GM18867 (cell line): ENCODE results near the gene FGF12.

ENCODE experiments used
- ATAC-seq: cut with Tn5 transposase; IDR thresholded peaks from one replicate; pipeline ENCODE4 v1.9.1; 2021; ENCODE audit warnings: mild to moderate bottlenecking, moderate library complexity; ENCODE audit not compliant: unreplicated experiment

The FGF12 gene

DNA sequence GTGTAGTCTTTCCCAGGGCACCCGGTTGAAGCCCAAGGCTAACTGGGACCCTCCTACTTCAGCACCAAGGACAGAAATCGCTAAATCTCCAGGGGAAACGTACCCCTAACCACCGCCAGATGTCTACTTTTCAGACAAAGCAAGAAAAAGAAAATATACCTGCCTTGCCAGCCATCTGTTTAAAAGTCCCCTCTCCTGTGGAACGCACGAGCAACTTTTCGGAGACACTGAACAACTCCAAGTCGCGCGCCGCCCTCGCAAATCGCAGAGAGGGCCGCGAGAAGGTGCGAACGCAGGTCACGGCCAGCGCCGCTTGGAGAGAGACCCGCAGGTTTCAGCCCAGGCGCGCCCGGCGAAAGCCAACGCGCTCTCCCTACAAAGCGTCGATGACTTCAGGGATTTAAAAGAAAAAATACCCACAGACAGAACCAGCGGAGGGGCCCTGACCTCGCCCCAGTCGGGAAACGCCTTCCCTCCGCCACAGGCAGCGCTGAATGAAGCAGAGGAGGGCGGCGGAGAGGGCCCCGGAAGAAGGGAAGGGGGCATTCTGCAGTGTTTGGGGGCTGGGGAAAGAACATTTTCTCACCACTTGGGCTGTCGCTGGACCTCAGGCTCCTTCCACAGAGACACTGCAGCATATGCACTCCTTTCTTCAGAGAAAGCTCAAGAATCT, 213.1 kb downstream of the FGF12 start:
- no peak for ATAC-seq

GRCh38 chr3:192505731-192506130, 221.6 kb downstream of the FGF12 start:
- ATAC-seq, result no peak

- ATAC-seq, result no peak
These were observed 225.9 kb downstream of the FGF12 start for GRCh38 chr3:192501401-192501800.

GRCh38 chr3:192496905-192497587, 230.3 kb downstream of the FGF12 start:
- no peak for ATAC-seq

GRCh38 chr3:192494174-192494573, 233.2 kb downstream of the FGF12 start:
- peak; percentile 80 for ATAC-seq

GRCh38 chr3:192490720-192491119, 236.6 kb downstream of the FGF12 start:
- no peak for ATAC-seq

DNA sequence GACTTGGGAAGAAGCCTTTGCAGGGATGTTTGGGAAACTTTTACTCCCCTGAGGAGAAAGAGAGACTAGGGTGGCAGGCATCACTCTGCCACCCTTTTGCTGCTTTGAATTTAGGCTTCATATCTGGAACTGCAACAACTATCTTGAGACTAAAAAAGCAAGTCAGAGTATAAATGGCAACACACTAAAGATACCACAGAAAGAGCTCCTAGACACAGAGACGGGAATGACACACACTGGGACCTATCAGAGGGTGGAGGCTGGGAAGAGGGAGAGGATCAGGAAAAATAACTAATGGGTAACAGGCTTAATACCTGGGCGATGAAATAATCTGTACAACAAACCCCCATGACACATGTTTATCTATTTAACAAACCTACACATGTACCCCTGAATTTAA, 237.8 kb downstream of the FGF12 start:
- no peak for ATAC-seq

GRCh38 chr3:192487033-192487432, 240.3 kb downstream of the FGF12 start:
- ATAC-seq, result no peak

DNA sequence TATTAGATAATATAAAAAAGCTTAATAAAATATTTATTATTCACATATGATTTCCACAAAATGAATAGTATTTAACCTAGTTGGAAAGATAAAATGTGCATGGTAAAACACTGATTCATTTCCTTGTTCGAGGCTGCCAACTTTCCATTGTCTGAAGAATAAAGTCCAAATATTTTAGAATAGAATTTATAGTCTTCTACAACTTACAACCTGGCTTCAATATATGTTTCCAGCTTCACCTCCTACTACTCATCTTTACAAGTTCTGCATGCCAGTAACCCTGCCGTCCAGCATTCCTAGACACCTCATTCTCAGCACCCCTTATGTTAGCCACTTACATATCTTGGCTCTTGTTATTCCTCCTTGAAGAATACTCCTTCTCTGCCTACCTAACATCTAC, 244.5 kb downstream of the FGF12 start:
- no peak for ATAC-seq

GRCh38 chr3:192482391-192482790, 244.9 kb downstream of the FGF12 start:
- ATAC-seq, result no peak

GRCh38 chr3:192481638-192482037, 245.7 kb downstream of the FGF12 start:
- ATAC-seq, result no peak

GRCh38 chr3:192467230-192468140, 259.9 kb downstream of the FGF12 start:
- ATAC-seq, result peak; percentile 93

- ATAC-seq, result no peak
These were observed 278.3 kb downstream of the FGF12 start for GRCh38 chr3:192449036-192449435.

DNA sequence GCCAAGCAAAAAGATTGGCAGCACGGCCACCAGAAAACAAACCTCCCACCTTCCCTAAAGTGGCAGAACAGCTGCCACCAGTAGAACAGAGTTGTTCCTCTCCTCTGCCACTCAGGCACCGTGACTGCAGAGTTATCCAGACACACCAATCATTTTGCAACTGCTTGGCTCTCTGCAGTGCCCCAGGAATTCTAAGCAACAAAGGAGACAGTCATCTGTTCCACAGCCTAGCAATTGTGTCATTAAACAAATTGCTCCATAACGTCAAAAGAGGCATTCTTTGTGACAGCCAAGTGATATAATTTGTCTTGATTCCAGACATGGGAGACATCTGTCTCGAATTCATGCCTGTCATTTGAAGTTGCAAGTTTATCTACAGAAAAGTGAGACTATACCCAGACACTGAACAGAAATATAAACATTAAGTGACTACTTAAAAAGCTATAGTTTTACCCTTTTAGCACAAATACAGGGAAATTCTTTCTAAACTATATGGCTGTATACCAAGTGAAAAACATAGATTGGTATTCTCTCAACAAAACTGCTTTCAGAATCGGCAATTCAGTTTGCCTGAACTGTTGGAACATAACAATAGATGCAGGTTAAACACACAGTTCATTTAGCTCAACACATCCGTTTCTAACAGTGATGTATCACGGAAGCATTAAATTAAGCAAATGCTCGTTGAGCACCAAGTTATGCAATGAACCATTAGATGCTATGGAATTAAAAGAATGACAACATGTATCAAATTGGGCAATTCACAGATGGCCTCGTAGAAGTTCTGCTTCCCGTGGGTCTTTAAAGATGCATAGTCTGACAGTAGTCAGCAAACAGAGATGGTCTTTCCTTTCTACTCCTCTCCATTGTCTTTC, 281.3 kb downstream of the FGF12 start:
- ATAC-seq, result no peak

DNA sequence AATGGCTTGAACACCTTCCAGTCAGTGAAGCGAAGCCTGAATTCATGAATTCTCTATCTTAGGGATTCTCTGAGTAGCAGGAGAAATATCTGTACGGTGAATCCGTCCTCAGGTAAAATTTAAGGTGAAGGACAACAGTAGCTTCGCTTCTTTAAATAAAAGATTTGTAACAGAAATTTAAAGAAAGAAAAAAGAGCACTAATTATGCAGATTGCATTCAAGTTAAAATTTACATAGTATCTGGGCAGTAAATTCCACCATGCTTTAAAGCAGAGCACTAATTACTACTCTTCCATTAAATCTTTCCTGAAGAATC, 282.6 kb downstream of the FGF12 start:
- ATAC-seq, result no peak

GRCh38 chr3:192444096-192444790, 283.1 kb downstream of the FGF12 start:
- ATAC-seq, result peak; percentile 94

DNA sequence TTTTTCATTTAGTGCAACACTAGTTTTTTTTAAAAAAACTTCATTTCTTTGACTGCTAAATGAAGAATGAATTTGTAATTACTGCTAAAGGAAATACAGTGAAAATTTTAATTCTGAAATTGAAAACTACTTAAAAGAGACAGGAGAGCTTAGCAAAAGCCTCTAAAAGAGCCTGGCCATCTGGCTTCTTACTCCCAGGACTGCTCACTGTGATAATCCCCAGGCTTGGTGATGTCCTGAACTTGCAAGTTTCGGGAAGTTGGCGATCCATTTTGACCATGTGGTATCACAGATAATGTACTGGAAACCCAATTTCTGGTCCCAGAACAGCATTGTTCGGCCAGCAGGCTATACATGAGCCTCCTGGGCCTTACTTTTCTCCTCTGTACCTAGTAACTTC, 292.1 kb downstream of the FGF12 start:
- ATAC-seq, result no peak

- ATAC-seq, result no peak
These were observed 293.2 kb downstream of the FGF12 start for GRCh38 chr3:192434186-192434585.

DNA sequence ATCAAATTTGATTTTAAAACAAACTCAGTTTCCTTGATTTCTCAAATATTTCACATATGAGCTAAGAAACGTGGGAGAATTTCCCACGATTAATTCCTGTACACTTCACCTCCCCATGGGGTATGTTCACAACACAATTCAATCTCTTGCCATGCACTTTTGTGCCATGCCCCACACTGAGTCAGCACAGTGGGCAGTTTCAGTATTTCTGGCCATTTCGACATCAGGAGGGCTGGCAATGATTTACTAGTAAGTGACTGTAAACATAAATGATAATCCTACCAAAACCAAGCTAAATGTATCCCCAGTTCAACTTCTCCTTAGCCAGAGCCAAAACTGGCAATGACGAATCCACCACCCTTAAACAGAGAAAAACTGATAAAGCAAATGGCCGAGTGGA, 293.6 kb downstream of the FGF12 start:
- no peak for ATAC-seq

DNA sequence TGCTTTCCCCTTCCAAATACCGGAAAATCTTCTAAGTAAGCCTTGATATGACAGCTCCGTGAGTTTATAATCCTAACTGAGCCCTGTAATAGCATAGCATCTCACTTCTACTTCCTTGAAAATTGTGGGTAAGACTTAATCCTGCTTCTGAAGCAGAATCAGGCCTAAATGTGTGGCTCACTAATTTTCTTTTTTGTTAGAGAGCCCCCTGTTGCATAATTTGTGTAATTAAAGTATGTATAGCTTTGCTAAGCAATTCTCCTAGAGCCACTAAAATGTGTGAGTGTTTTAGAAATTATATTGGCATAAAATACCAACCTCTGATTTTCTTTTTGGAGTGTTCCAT, 304.4 kb downstream of the FGF12 start:
- no peak for ATAC-seq
